Gastrocnemius medialis (tissue), 4 donors: ENCODE results near the gene RASL12. TPM values are rescaled to one million over a fixed set of nuclear protein-coding genes. Genes with fewer than 3 reads are reported as not detected.

ENCODE experiments used
- ATAC-seq, 2 donors: fragments of 150-250 bp; one replicate each; pipeline ENCODE4 v1.9.1; 2016
- DNase-seq, 2 donors: peaks; one replicate each; pipeline ENCODE4 v3.0.0-alpha.2; 2019
- H3K27ac ChIP-seq, 4 donors: fragments of 200-600 bp; sonication (generic); 1 replicate in 1 of 4; 2 replicates in 3 of 4; pipeline ENCODE4 v1.5.1; 2016 to 2018; ENCODE audit warnings: mild to moderate bottlenecking in 2 of 4, moderate library complexity in 1 of 4
- H3K27me3 ChIP-seq, 3 donors: fragments of 200-600 bp; sonication (generic) in 2 of 3; 1 replicate in 1 of 3; 2 replicates in 2 of 3; pipeline versions ENCODE4 v1.5.1 to v1.6.0; 2016 to 2019; ENCODE audit warnings: mild to moderate bottlenecking in 1 of 3, moderate library complexity in 1 of 3
- H3K36me3 ChIP-seq, 2 donors: fragments of 200-600 bp; sonication (generic) in 1 of 2; one replicate each; pipeline ENCODE4 v1.5.1; 2017 to 2018
- H3K4me1 ChIP-seq, 2 donors: fragments of 200-600 bp; sonication (generic) in 1 of 2; one replicate each; pipeline ENCODE4 v1.5.1; 2016 to 2017; ENCODE audit warnings: mild to moderate bottlenecking in 2 of 2
- H3K4me3 ChIP-seq, 4 donors: fragments of 200-600 bp; sonication (generic) in 3 of 4; 1 replicate in 1 of 4; 2 replicates in 3 of 4; pipeline ENCODE4 v1.5.1; 2016 to 2019; ENCODE audit warnings: mild to moderate bottlenecking in 2 of 4
- H3K9me3 ChIP-seq, 3 donors: fragments of 200-600 bp; sonication (generic) in 2 of 3; 1 replicate in 1 of 3; 2 replicates in 2 of 3; pipeline ENCODE4 v1.5.1; 2016 to 2019
- POLR2A ChIP-seq, 2 donors: fragments of 450-650 bp; IDR thresholded peaks; one replicate each; pipeline ENCODE4 v1.6.1; 2017; ENCODE audit warnings: antibody characterized with exemption in 2 of 2, mild to moderate bottlenecking in 2 of 2, moderate library complexity in 2 of 2
- in situ Hi-C, 4 donors: fragments of 200-750 bp; cut with MboI; loops; one replicate each; pipeline versions ENCODE4 v1.15.0 to v1.8.0; 2017; ENCODE audit warnings: low sequenced_read_pairs in 4 of 4
- intact Hi-C: fragments of 100-400 bp; cut with DNase I; formaldehyde crosslinking; loops from one replicate; pipeline ENCODE4 v1.15.1; 2023; ENCODE audit warnings: low total_unique reads
- total RNA-seq, 4 donors: library from RNA; depleted of rRNA; stranded (reverse); fragments of >200 nt; gene quantifications; one replicate each; pipeline versions ENCODE4 v1.1.0 to v1.2.3, GENCODE V29; 2016
- TF ChIP-seq, protein P1 (sequence below), 5 experiments: fragments of 450-650 bp in 3 of 5; fragments of 200-600 bp in 2 of 5; sonication (generic) in 2 of 5; IDR thresholded peaks in 4 of 5; conservative IDR thresholded peaks in 1 of 5; 1 replicate in 4 of 5; 2 replicates in 1 of 5; pipeline ENCODE4 v1.5.1; 2016 to 2019; ENCODE audit warnings: antibody characterized with exemption in 5 of 5, mild to moderate bottlenecking in 3 of 5, moderate library complexity in 3 of 5

RASL12 gene
- total RNA-seq, 4 donors from 2014 or later = 2.8 to 8.2 (median 5.4) TPM

DNA sequence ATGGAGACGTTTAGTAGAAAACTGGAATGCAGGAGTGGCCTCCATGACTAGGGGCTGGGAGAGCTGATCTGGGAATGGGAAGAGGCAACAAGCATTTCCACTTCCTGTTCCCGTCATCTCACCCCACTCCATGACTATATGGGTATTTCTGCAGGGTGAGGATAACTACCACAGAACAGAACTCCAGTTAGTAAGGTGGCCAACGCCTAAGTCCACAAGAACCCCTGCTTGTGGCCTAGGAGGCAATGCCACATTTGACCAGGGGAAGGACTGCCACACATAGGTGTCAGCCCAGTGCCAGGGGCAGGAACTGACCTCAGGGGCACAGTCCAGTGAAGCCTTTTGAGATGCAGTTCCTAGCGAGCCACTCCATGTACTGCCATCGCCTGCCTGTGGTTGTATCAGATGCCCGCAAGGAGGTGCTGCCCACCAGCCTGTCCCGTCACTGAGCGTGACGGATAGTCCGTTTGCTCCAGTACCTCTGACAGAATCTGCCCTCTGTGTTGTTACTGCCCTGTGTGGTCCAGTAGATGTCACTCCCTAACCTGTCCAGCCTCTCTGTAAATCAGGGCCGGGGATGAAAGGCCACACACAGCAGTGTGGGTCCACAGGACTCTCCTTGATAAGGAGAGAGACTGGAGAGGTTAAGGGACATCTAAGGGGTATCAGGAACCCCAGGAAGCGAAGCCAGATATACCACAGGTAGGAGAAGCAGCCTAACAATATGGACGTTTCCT lies 34.8 kb downstream of the RASL12 start:
- Histone ChIP-seq H3K9me3 (no peaks in the 10 kb centered on the region), H3K27me3 (no peaks in the 10 kb centered on the region), H3K36me3 (no peaks in the 10 kb centered on the region), H3K4me3 (no peak overlapping the region), H3K4me1 (peaks cover 11 to 12% of the 10 kb centered on the region in 2 donors), H3K27ac (no peak overlapping the region)
- in situ Hi-C loops = loop anchor here (10.0 to 25.0 kb wide), 4 partner anchors 52 to 254 kb away; partner anchors contain the start of genes PARP16 (in 3 of the 4) and RNU5A-1 (in 3 of the 4)
- ATAC-seq = peak in 1 of 2 donors; percentile 47
- intact Hi-C loops = no loop called here
- TF ChIP-seq, protein P1, sequence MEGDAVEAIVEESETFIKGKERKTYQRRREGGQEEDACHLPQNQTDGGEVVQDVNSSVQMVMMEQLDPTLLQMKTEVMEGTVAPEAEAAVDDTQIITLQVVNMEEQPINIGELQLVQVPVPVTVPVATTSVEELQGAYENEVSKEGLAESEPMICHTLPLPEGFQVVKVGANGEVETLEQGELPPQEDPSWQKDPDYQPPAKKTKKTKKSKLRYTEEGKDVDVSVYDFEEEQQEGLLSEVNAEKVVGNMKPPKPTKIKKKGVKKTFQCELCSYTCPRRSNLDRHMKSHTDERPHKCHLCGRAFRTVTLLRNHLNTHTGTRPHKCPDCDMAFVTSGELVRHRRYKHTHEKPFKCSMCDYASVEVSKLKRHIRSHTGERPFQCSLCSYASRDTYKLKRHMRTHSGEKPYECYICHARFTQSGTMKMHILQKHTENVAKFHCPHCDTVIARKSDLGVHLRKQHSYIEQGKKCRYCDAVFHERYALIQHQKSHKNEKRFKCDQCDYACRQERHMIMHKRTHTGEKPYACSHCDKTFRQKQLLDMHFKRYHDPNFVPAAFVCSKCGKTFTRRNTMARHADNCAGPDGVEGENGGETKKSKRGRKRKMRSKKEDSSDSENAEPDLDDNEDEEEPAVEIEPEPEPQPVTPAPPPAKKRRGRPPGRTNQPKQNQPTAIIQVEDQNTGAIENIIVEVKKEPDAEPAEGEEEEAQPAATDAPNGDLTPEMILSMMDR (IDR thresholded peaks at IDR 0.05 in 4 of 5, conservative IDR thresholded peaks at IDR 0.05 in 1 of 5) = peak in 4 of 5 experiments; percentile 14 to 57 (median 25)
- no peak for TF ChIP-seq POLR2A (IDR thresholded peaks at IDR 0.05)
- DNase-seq = peak in 1 of 2 donors; percentile 51

DNA sequence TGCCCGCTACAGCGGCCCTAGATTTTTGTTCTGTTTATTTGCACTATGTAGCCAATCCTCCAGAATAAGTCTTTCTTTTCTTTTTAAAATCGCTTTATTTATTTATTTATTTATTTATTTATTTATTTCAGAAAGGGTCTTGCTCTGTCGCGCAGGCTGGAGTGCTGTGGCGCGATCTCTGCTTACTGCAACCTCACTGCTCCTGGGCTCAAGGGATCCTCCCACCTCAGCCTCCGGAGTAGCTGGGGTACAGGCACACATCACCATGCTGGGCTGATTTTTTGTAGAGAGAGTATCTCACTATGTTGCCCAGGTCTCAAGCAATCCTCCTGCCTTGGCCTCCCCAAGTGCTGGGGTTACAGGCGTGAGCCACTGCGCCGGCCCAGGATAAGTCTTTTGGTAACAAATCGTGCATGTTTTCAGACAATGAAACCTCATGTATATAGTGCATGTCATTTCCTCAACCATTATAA lies 38.0 kb downstream of the RASL12 start:
- intact Hi-C loops (loop anchor here (2.0 kb wide), 1 partner anchor 41 kb away; the partner anchor contains the start of gene SPG21), in situ Hi-C loops (loop anchor here (10.0 to 25.0 kb wide), 4 partner anchors 55 to 258 kb away; partner anchors contain the start of genes PARP16 (in 3 of the 4) and RNU5A-1 (in 3 of the 4))
- no peaks in the 10 kb centered on the region for H3K9me3 ChIP-seq
- H3K27me3 ChIP-seq = no peaks in the 10 kb centered on the region
- H3K27ac ChIP-seq = peak overlapping the region; percentile 71 to 92 (median 88)
- peak overlapping the region; percentile 79 to 95 (median 88) for H3K4me3 ChIP-seq
- ATAC-seq (no peak), DNase-seq (no peak)
- peaks cover 16 to 19% of the 10 kb centered on the region in 2 donors for H3K4me1 ChIP-seq
- peaks cover 0 to 14% of the 10 kb centered on the region in 2 donors for H3K36me3 ChIP-seq
- no peak for TF ChIP-seq POLR2A (IDR thresholded peaks at IDR 0.05)
- TF ChIP-seq, protein P1 (IDR thresholded peaks at IDR 0.05 in 4 of 5, conservative IDR thresholded peaks at IDR 0.05 in 1 of 5) = no peak

DNA sequence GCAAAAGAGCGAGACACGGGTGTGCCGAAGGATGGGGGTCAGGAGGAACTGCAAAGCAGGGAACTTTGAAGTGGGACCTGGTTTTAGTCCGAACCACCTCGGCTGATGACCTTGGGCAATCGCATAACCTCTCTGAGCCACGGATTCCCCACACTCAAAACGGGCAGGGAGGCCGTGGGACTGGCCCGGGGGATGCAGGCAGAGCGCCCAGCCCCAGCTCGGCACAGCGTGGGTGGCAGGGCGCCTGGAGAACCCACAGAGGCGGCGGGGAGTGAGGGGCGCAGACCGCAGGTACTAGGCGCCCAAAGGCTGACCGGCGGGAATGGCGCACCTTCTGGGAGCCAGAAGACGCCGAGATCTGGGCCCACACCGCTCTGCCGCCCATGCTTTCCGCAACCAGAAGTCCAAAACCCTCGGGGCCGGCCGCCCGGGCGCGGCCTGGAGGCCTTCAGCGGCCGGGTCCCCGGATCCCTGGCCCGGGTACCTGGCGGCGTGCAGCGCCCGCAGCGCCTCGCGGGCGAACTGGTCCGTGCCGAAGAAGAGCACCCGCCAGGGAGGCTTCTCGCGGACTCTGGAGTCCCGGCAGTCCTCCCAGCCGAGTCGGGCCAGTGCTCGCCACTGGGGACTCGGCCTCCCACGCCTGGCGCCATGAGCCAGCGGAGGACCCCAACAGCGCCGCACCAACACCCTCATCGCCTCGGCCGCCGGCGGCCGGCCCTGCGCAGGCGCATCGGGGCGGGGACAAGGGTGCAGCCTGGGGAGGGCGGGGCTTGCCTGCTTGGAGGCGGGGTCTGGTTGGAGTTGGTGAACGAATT lies 38.7 kb downstream of the RASL12 start, which contains the start of gene MTFMT:
Gene MTFMT (minus strand): TSS at position 719 of the 815 bp plus-strand sequence. CDS start 26 bp downstream, at position 693.
- in situ Hi-C loops (loop anchor here (25.0 kb wide), 2 partner anchors 233 to 258 kb away; partner anchors contain the start of genes PARP16 (in 3 of the 4) and RNU5A-1 (in 3 of the 4)), intact Hi-C loops (loop anchor here (2.0 kb wide), 1 partner anchor 40 kb away; the partner anchor contains the start of gene SPG21)
- Histone ChIP-seq H3K27ac (peak within 1 kb of the TSS; percentile 71 to 92 (median 88)), H3K36me3 (peaks cover 0 to 18% of the 10 kb centered on the region in 2 donors), H3K27me3 (no peaks in the 10 kb centered on the region), H3K4me3 (peak within 1 kb of the TSS; percentile 79 to 95 (median 88)), H3K4me1 (peaks cover 16 to 19% of the 10 kb centered on the region in 2 donors), H3K9me3 (no peaks in the 10 kb centered on the region)
- peak; percentile 90 to 94 for ATAC-seq
- peak; percentile 93 to 95 for TF ChIP-seq POLR2A (IDR thresholded peaks at IDR 0.05)
- TF ChIP-seq, protein P1 (IDR thresholded peaks at IDR 0.05 in 4 of 5, conservative IDR thresholded peaks at IDR 0.05 in 1 of 5) = no peak
- DNase-seq = peak; percentile 75 to 84

DNA sequence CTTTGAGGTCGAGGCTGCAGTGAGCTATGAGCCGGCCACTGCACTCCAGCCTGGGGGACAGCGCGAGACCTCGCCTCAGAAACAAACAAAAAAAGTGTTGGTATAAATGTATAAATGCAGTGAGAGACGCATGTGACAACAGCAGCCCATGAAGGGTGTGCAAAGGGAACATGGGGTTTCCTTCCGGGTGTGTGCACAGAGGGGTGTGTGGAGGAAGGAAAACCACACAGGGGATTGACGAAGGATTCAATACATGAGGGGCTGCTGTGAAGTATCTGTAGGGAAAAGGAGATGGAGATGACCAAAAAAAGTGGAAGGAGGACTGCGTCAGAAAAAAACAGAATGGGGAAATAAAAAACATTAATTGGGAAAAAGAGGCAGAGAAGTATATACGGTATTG lies 39.5 kb downstream of the RASL12 start:
- Histone ChIP-seq H3K36me3 (peaks cover 0 to 25% of the 10 kb centered on the region in 2 donors), H3K4me3 (peak overlapping the region; percentile 79 to 95 (median 88)), H3K27ac (peak overlapping the region in 2 of 4 donors; percentile 87 to 92), H3K9me3 (no peaks in the 10 kb centered on the region), H3K4me1 (peaks cover 14 to 19% of the 10 kb centered on the region in 2 donors), H3K27me3 (no peaks in the 10 kb centered on the region)
- in situ Hi-C loops = loop anchor here (25.0 kb wide), 2 partner anchors 234 to 259 kb away; partner anchors contain the start of genes PARP16 (in 3 of the 4) and RNU5A-1 (in 3 of the 4)
- DNase-seq (no peak), ATAC-seq (no peak)
- no peak for TF ChIP-seq POLR2A (IDR thresholded peaks at IDR 0.05)
- TF ChIP-seq, protein P1 (IDR thresholded peaks at IDR 0.05 in 4 of 5, conservative IDR thresholded peaks at IDR 0.05 in 1 of 5) = no peak
- intact Hi-C loops = loop anchor here (2.0 kb wide), 1 partner anchor 40 kb away; the partner anchor contains the start of gene SPG21
